GM18951 (cell line): ENCODE results near the gene ANKRD20A1.
"Not testable (repeated sequence)": the region's sequence is repeated elsewhere in the genome, so short reads cannot be mapped to it uniquely, and the experiment has no call there.

Experiments
- in situ Hi-C: fragments of 300-500 bp; cut with MboI; formaldehyde crosslinking; loops from one replicate; pipeline ENCODE4 v1.12.0; 2022; ENCODE audit warnings: low sequenced_read_pairs, mixed read lengths, inconsistent platforms; ENCODE audit not compliant: unreplicated experiment

The ANKRD20A1 gene

DNA sequence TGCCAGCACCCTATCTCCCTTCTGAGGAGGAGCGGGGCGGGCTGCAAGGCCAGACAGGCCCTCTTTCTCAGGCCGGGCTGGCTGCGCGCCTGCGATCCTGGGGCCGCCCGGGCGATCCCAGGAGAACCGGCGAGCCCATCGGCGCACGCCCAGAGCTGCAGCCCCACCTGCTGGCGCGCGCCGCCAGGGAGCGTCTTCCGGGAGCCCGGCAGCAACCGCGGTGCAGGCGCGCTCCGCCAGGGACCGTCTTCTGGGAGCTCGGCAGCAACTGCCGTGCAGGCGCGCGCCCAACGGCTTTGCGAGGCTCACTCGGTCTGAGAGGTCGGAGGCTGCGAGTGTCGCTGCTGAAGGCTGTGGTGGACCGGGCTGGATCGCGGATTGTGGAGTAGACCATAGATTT lies at the start of gene ANKRD20A1:
ANKRD20A1 (plus strand) TSS at position 61 of the 400 bp plus-strand sequence. CDS start 496 bp downstream, outside the sequence.
- in situ Hi-C loops, result not testable (repeated sequence)

DNA sequence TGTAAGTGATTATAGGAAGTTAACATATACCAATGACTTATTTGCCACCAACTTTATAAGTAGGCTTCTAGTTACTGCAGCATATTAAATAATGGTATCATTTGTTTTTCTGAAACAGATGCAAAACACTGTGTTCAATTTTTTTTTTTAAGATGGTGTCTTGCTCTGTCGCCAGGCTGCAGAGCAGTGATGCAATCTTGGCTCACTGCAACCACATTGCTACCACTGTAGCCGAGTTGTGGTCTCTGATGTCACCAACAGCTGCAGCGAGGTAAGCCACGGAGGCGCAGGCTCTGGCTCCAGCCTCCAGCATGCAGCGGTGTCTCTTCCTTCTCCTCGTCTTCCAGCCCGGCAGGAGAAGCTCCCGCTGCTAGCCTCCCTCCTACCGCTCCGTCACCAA lies 26.6 kb upstream of the ANKRD20A1 start:
- in situ Hi-C loops, result not testable (repeated sequence)
